GM21717 (cell line): Measurements from ENCODE around the gene BATF2.
"Not testable (repeated sequence)": the region's sequence is repeated elsewhere in the genome, so short reads cannot be mapped to it uniquely, and the experiment has no call there.

Experiments
- ATAC-seq: cut with Tn5 transposase; IDR thresholded peaks from one replicate; pipeline ENCODE4 v1.9.1; 2021; ENCODE audit warnings: mild to moderate bottlenecking, moderate library complexity; ENCODE audit not compliant: unreplicated experiment

The BATF2 gene

GRCh38 chr11:64996710-64997380 lies at the start of gene BATF2:
BATF2 (minus strand) TSS chr11:64996971; CDS start chr11:64996914, 57 bp downstream.
- no peak for ATAC-seq

- ATAC-seq = no peak
Observed at GRCh38 chr11:65045728-65046127, 49.0 kb upstream of the BATF2 start.

GRCh38 chr11:65045061-65045460 lies 48.3 kb upstream of the BATF2 start:
- no peak for ATAC-seq

- no peak for ATAC-seq
Observed at GRCh38 chr11:65043881-65044501, 47.2 kb upstream of the BATF2 start.

- no peak for ATAC-seq
Observed at GRCh38 chr11:65042891-65043290, 46.1 kb upstream of the BATF2 start.

GRCh38 chr11:65040847-65041622 lies 44.3 kb upstream of the BATF2 start, which contains the start of gene SAC3D1:
SAC3D1 (plus strand) TSS chr11:65041210; CDS start chr11:65041293, 83 bp downstream.
- peak; percentile 75 for ATAC-seq

GRCh38 chr11:65040520-65040846 lies 43.7 kb upstream of the BATF2 start:
- no peak for ATAC-seq

- no peak for ATAC-seq
Observed at GRCh38 chr11:65036931-65037330, 40.2 kb upstream of the BATF2 start.

GRCh38 chr11:65035579-65035978 lies 38.8 kb upstream of the BATF2 start:
- no peak for ATAC-seq

- no peak for ATAC-seq
Observed at GRCh38 chr11:65034423-65034822, 37.7 kb upstream of the BATF2 start.

- ATAC-seq = no peak
Observed at GRCh38 chr11:65032216-65032615, 35.4 kb upstream of the BATF2 start.

- peak; percentile 76 for ATAC-seq
Observed at GRCh38 chr11:65027213-65028067, 30.7 kb upstream of the BATF2 start, which contains the start of gene SNX15. SNX15 (plus strand) TSS chr11:65027439; CDS start chr11:65027538, 99 bp downstream.

GRCh38 chr11:65026810-65027209 lies 30.0 kb upstream of the BATF2 start:
- ATAC-seq = no peak

GRCh38 chr11:65023502-65023901 lies 26.7 kb upstream of the BATF2 start:
- not testable (repeated sequence) for ATAC-seq

GRCh38 chr11:65021509-65021908 lies 24.7 kb upstream of the BATF2 start:
- ATAC-seq = no peak

- no peak for ATAC-seq
Observed at GRCh38 chr11:65021003-65021402, 24.2 kb upstream of the BATF2 start.

GRCh38 chr11:65019824-65020223 lies 23.1 kb upstream of the BATF2 start:
- no peak for ATAC-seq

- ATAC-seq = no peak
Observed at GRCh38 chr11:65017937-65018336, 21.2 kb upstream of the BATF2 start.

- no peak for ATAC-seq
Observed at GRCh38 chr11:65016705-65017104, 19.9 kb upstream of the BATF2 start.

- ATAC-seq = no peak
Observed at GRCh38 chr11:65014726-65015227, 18.0 kb upstream of the BATF2 start.
